ENCODE measurements around the gene TNK1. TPM values are rescaled to one million over a fixed set of nuclear protein-coding genes. Genes with fewer than 3 reads are reported as not detected.

TNK1 gene
- total RNA-seq, 1 experiment from 2014 or later, result not detected

- DNase-seq (ENCODE audit: low spot score), result no peak
Observed at GRCh38 chr17:7435676-7436555, 55.0 kb downstream of the TNK1 start.

- DNase-seq (ENCODE audit: low spot score), result no peak
Observed at GRCh38 chr17:7436556-7437368, 55.9 kb downstream of the TNK1 start.

- DNase-seq (ENCODE audit: low spot score), result no peak
Observed at GRCh38 chr17:7437369-7437863, 56.5 kb downstream of the TNK1 start.

- DNase-seq (ENCODE audit: low spot score), result no peak
Observed at GRCh38 chr17:7437950-7438614, 57.2 kb downstream of the TNK1 start.

GRCh38 chr17:7438656-7439460, 58.0 kb downstream of the TNK1 start:
- no peak for DNase-seq (ENCODE audit: low spot score)

Other genes starting within 250 kb of the TNK1 start
- 0.86 and 0.98 TPM in 2 replicates for gene ASGR1, start 201.7 kb upstream of the TNK1 start, total RNA-seq (2014; rRNA removed; shearing (Covaris generic))
- 7.2 and 7.3 TPM in 2 replicates for gene DLG4, start 161.3 kb upstream of the TNK1 start, total RNA-seq (2014; rRNA removed; shearing (Covaris generic))
- gene ACADVL, start 161.2 kb upstream of the TNK1 start, total RNA-seq (2014; rRNA removed; shearing (Covaris generic)), result 278 and 349 TPM in 2 replicates
- 65.1 and 82.4 TPM in 2 replicates for gene DVL2, start 146.6 kb upstream of the TNK1 start, total RNA-seq (2014; rRNA removed; shearing (Covaris generic))
- gene PHF23, start 141.6 kb upstream of the TNK1 start, total RNA-seq (2014; rRNA removed; shearing (Covaris generic)), result 59.5 and 75.3 TPM in 2 replicates
- 144 and 238 TPM in 2 replicates for gene GABARAP, start 138.6 kb upstream of the TNK1 start, total RNA-seq (2014; rRNA removed; shearing (Covaris generic))
- gene CTDNEP1, start 129.4 kb upstream of the TNK1 start, total RNA-seq (2014; rRNA removed; shearing (Covaris generic)), result 34.2 and 36.9 TPM in 2 replicates
- 102 and 104 TPM in 2 replicates for gene ELP5, start 128.9 kb upstream of the TNK1 start, total RNA-seq (2014; rRNA removed; shearing (Covaris generic))
- gene CLDN7, start 118.6 kb upstream of the TNK1 start, total RNA-seq (2014; rRNA removed; shearing (Covaris generic)), result 1.2 TPM in 1 of 2 replicates, not detected in the other
- gene SLC2A4, start 99.4 kb upstream of the TNK1 start, total RNA-seq (2014; rRNA removed; shearing (Covaris generic)), result not detected in 2 replicates
- 0.86 and 1.1 TPM in 2 replicates for gene YBX2, start 86.5 kb upstream of the TNK1 start, total RNA-seq (2014; rRNA removed; shearing (Covaris generic))
- 844 and 911 TPM in 2 replicates for gene EIF5A, start 73.5 kb upstream of the TNK1 start, total RNA-seq (2014; rRNA removed; shearing (Covaris generic))
- gene GPS2, start 65.7 kb upstream of the TNK1 start, total RNA-seq (2014; rRNA removed; shearing (Covaris generic)), result 100 and 114 TPM in 2 replicates
- 9.8 and 12.2 TPM in 2 replicates for gene NEURL4, start 51.8 kb upstream of the TNK1 start, total RNA-seq (2014; rRNA removed; shearing (Covaris generic))
- gene ACAP1, start 44.6 kb upstream of the TNK1 start, total RNA-seq (2014; rRNA removed; shearing (Covaris generic)), result 0.90 and 4.1 TPM in 2 replicates
- 13.9 and 19.5 TPM in 2 replicates for gene KCTD11, start 28.9 kb upstream of the TNK1 start, total RNA-seq (2014; rRNA removed; shearing (Covaris generic))
- gene TMEM95, start 25.9 kb upstream of the TNK1 start, total RNA-seq (2014; rRNA removed; shearing (Covaris generic)), result not detected in 2 replicates
- gene PLSCR3, start 13.4 kb downstream of the TNK1 start, total RNA-seq (2014; rRNA removed; shearing (Covaris generic)), result 73.2 and 74.7 TPM in 2 replicates
- gene TMEM256, start 23.0 kb downstream of the TNK1 start, total RNA-seq (2014; rRNA removed; shearing (Covaris generic)), result 71.7 and 80.4 TPM in 2 replicates
- 11.3 and 12.3 TPM in 2 replicates for gene NLGN2, start 26.8 kb downstream of the TNK1 start, total RNA-seq (2014; rRNA removed; shearing (Covaris generic))
- gene SPEM1, start 39.2 kb downstream of the TNK1 start, total RNA-seq (2014; rRNA removed; shearing (Covaris generic)), result not detected in 2 replicates
- gene SPEM2, start 44.5 kb downstream of the TNK1 start, total RNA-seq (2014; rRNA removed; shearing (Covaris generic)), result not detected in 2 replicates
- not detected in 2 replicates for gene SPEM3, start 47.8 kb downstream of the TNK1 start, total RNA-seq (2014; rRNA removed; shearing (Covaris generic))
- gene TMEM102, start 54.3 kb downstream of the TNK1 start, total RNA-seq (2014; rRNA removed; shearing (Covaris generic)), result 2.5 and 7.4 TPM in 2 replicates
- gene FGF11, start 58.4 kb downstream of the TNK1 start, total RNA-seq (2014; rRNA removed; shearing (Covaris generic)), result 0.89 TPM in 1 of 2 replicates, not detected in the other
- 14.1 and 20.2 TPM in 2 replicates for gene CHRNB1, start 64.0 kb downstream of the TNK1 start, total RNA-seq (2014; rRNA removed; shearing (Covaris generic))
- gene ZBTB4, start 98.5 kb downstream of the TNK1 start, total RNA-seq (2014; rRNA removed; shearing (Covaris generic)), result 24.8 and 28.4 TPM in 2 replicates
- not detected in 2 replicates for gene SLC35G6, start 100.4 kb downstream of the TNK1 start, total RNA-seq (2014; rRNA removed; shearing (Covaris generic))
- gene POLR2A, start 103.3 kb downstream of the TNK1 start, total RNA-seq (2014; rRNA removed; shearing (Covaris generic)), result 17.8 and 23.4 TPM in 2 replicates
- 9.3 and 17.0 TPM in 2 replicates for gene TNFSF12, start 168.0 kb downstream of the TNK1 start, total RNA-seq (2014; rRNA removed; shearing (Covaris generic))
- 3.7 and 4.1 TPM in 2 replicates for gene TNFSF13, start 177.7 kb downstream of the TNK1 start, total RNA-seq (2014; rRNA removed; shearing (Covaris generic))
- 162 and 170 TPM in 2 replicates for gene SENP3, start 180.8 kb downstream of the TNK1 start, total RNA-seq (2014; rRNA removed; shearing (Covaris generic))
- 11.5 and 15.6 TPM in 2 replicates for gene CD68, start 198.5 kb downstream of the TNK1 start, total RNA-seq (2014; rRNA removed; shearing (Covaris generic))
- 246 and 350 TPM in 2 replicates for gene MPDU1, start 202.8 kb downstream of the TNK1 start, total RNA-seq (2014; rRNA removed; shearing (Covaris generic))
- gene SOX15, start 209.0 kb downstream of the TNK1 start, total RNA-seq (2014; rRNA removed; shearing (Covaris generic)), result 2.0 and 7.2 TPM in 2 replicates
- 61.1 and 76.5 TPM in 2 replicates for gene FXR2, start 233.8 kb downstream of the TNK1 start, total RNA-seq (2014; rRNA removed; shearing (Covaris generic))
- gene SAT2, start 246.7 kb downstream of the TNK1 start, total RNA-seq (2014; rRNA removed; shearing (Covaris generic)), result 64.0 and 77.4 TPM in 2 replicates
- gene SHBG, start 249.0 kb downstream of the TNK1 start, total RNA-seq (2014; rRNA removed; shearing (Covaris generic)), result 2.8 TPM in 1 of 2 replicates, not detected in the other